IMR-90 (cell line): Measurements from ENCODE around the gene CINP. TPM values are rescaled to one million over a fixed set of nuclear protein-coding genes. Genes with fewer than 3 reads are reported as not detected.

Source experiments
- ATAC-seq: fragments of 200-7000 bp; cut with Tn5 transposase; 2 replicates; pipeline ENCODE4 v1.9.1; 2020; ENCODE audit warnings: low read depth, mild to moderate bottlenecking, moderate library complexity
- BruUV-seq: library from RNA; stranded (reverse); fragments of 400-500 nt; replicated peaks from 2 replicates; lab custom pipeline; 2021; lab: Mats Ljungman, UMichigan
- CTCF ChIA-PET: fragments of 300-600 bp; formaldehyde crosslinking; extraction: SDS; loops from one replicate; lab custom pipeline; 2021; ENCODE audit warnings: antibody characterized with exemption; lab: Yijun Ruan, JAX
- POLR2A ChIA-PET: fragments of 300-600 bp; sonication (Branson Sonifier 250); formaldehyde crosslinking; loops from one replicate; lab custom pipeline; 2022; ENCODE audit warnings: antibody characterized with exemption; ENCODE audit not compliant: unreplicated experiment; lab: Charles Lee
- DNase-seq: peaks from one replicate; pipeline ENCODE4 v3.0.0; 2013
- H2AFZ ChIP-seq: replicated peaks from 2 replicates; pipeline ENCODE3; 2013; ENCODE audit warnings: low read length, mild to moderate bottlenecking; ENCODE audit not compliant: poor library complexity
- H2AK5ac ChIP-seq: 2 replicates; pipeline ENCODE4 v1.6.1; 2013; ENCODE audit warnings: low read depth, low read length, inconsistent platforms
- H2AK9ac ChIP-seq: replicated peaks from 2 replicates; pipeline ENCODE3; 2013; ENCODE audit warnings: mild to moderate bottlenecking, low read depth, low read length, moderate library complexity; ENCODE audit not compliant: poor library complexity
- H2BK120ac ChIP-seq: 2 replicates; pipeline ENCODE4 v1.6.1; 2013; ENCODE audit warnings: low read depth, low read length, inconsistent platforms
- H2BK15ac ChIP-seq: 3 replicates; pipeline ENCODE4 v1.6.1; 2013; ENCODE audit warnings: low read depth, low read length, inconsistent platforms
- H2BK20ac ChIP-seq: 2 replicates; pipeline ENCODE4 v1.6.1; 2013; ENCODE audit warnings: low read depth, mild to moderate bottlenecking, inconsistent platforms, low read length, moderate library complexity
- H2BK5ac ChIP-seq: 2 replicates; pipeline ENCODE4 v1.6.1; 2013; ENCODE audit warnings: mild to moderate bottlenecking, low read depth, low read length, inconsistent platforms; ENCODE audit not compliant: poor library complexity, severe bottlenecking
- H3K14ac ChIP-seq: replicated peaks from 2 replicates; pipeline ENCODE4 v1.6.1; 2013; ENCODE audit warnings: low read depth, low read length, inconsistent platforms
- H3K18ac ChIP-seq: 2 replicates; pipeline ENCODE4 v1.6.1; 2013; ENCODE audit warnings: low read depth, low read length, control low read depth
- H3K23ac ChIP-seq: 2 replicates; pipeline ENCODE4 v1.6.1; 2013; ENCODE audit warnings: low read depth, low read length, inconsistent platforms
- H3K27ac ChIP-seq: 2 replicates; pipeline ENCODE4 v1.5.1; 2013; ENCODE audit warnings: mild to moderate bottlenecking, control low read depth, low read length; ENCODE audit not compliant: insufficient read depth
- H3K27me3 ChIP-seq: 2 replicates; pipeline ENCODE4 v1.6.1; 2013; ENCODE audit warnings: low read length; ENCODE audit not compliant: control insufficient read depth, insufficient read depth
- H3K36me3 ChIP-seq: 2 replicates; pipeline ENCODE4 v1.6.1; 2013; ENCODE audit warnings: low read length, mixed read lengths; ENCODE audit not compliant: control insufficient read depth, insufficient read depth
- H3K4ac ChIP-seq: 2 replicates; pipeline ENCODE4 v1.6.1; 2013; ENCODE audit warnings: low read depth, low read length, inconsistent platforms
- H3K4me1 ChIP-seq: 2 replicates; pipeline ENCODE4 v1.6.1; 2013; ENCODE audit warnings: low read length, mixed read lengths; ENCODE audit not compliant: control insufficient read depth, insufficient read depth
- H3K4me2 ChIP-seq: 2 replicates; pipeline ENCODE4 v1.6.1; 2013; ENCODE audit warnings: low read depth, mild to moderate bottlenecking, control low read depth, low read length, moderate library complexity
- H3K4me3 ChIP-seq: 2 replicates; pipeline ENCODE4 v1.5.1; 2013; ENCODE audit warnings: low read depth, mild to moderate bottlenecking, control low read depth, low read length, moderate library complexity; ENCODE audit not compliant: insufficient read depth
- H3K56ac ChIP-seq: 2 replicates; pipeline ENCODE4 v1.6.1; 2013; ENCODE audit warnings: low read length, inconsistent platforms; ENCODE audit not compliant: insufficient read depth; ENCODE audit errors: extremely low read depth
- H3K79me1 ChIP-seq, 2 experiments: 2 replicates each; pipeline ENCODE4 v1.6.1; 2013; ENCODE audit warnings: low read length in 2 of 2, inconsistent platforms in 1 of 2, low read depth in 1 of 2
- H3K9ac ChIP-seq: 2 replicates; pipeline ENCODE4 v1.6.1; 2013; ENCODE audit warnings: low read depth, low read length, control low read depth
- H3K9me1 ChIP-seq: 2 replicates; pipeline ENCODE4 v1.6.1; 2013; ENCODE audit warnings: low read length, inconsistent platforms; ENCODE audit not compliant: insufficient read depth
- H3K9me3 ChIP-seq: 2 replicates; pipeline ENCODE4 v1.6.1; 2013; ENCODE audit warnings: low read length; ENCODE audit not compliant: control insufficient read depth, insufficient read depth
- H4K20me1 ChIP-seq: 2 replicates; pipeline ENCODE4 v1.6.1; 2013; ENCODE audit warnings: low read length, inconsistent platforms; ENCODE audit not compliant: insufficient read depth
- H4K5ac ChIP-seq: 2 replicates; pipeline ENCODE4 v1.6.1; 2013; ENCODE audit warnings: mild to moderate bottlenecking, low read depth, low read length, control low read depth
- H4K8ac ChIP-seq, 2 experiments: 2 replicates each; pipeline ENCODE4 v1.6.1; 2013; ENCODE audit warnings: low read depth in 2 of 2, low read length in 2 of 2, control low read depth in 1 of 2, inconsistent platforms in 1 of 2
- H4K91ac ChIP-seq: 2 replicates; pipeline ENCODE4 v1.6.1; 2013; ENCODE audit warnings: low read depth, low read length, inconsistent platforms; ENCODE audit not compliant: insufficient read depth
- BHLHE40 ChIP-seq: fragments of 150-350 bp; IDR thresholded peaks from 2 replicates; pipeline ENCODE4 v1.6.1; 2016; ENCODE audit warnings: mild to moderate bottlenecking, low read depth, low read length
- FOS ChIP-seq: fragments of 150-350 bp; IDR thresholded peaks from 2 replicates; pipeline ENCODE4 v1.6.1; 2016; ENCODE audit warnings: low read depth, low read length
- NFE2L2 ChIP-seq: fragments of 150-350 bp; IDR thresholded peaks from 2 replicates; pipeline ENCODE4 v1.6.1; 2016; ENCODE audit warnings: low read depth, mild to moderate bottlenecking, low read length
- RAD21 ChIP-seq: IDR thresholded peaks from 2 replicates; pipeline ENCODE4 v1.6.1; 2012; ENCODE audit warnings: low read length, improper control_type of control experiment
- RCOR1 ChIP-seq: IDR thresholded peaks from 2 replicates; pipeline ENCODE4 v1.6.1; 2012; ENCODE audit warnings: mild to moderate bottlenecking, low read length, improper control_type of control experiment; ENCODE audit not compliant: insufficient replicate concordance
- SMC3 ChIP-seq: fragments of 150-350 bp; IDR thresholded peaks from 2 replicates; pipeline ENCODE4 v1.6.1; 2016; ENCODE audit warnings: low read depth, mild to moderate bottlenecking, antibody characterized with exemption, low read length, moderate library complexity
- dilution Hi-C: fragments of 300-500 bp; cut with HindIII; formaldehyde crosslinking; loops from one replicate; pipeline ENCODE4 v1.14.3; 2018; ENCODE audit warnings: low sequenced_read_pairs; ENCODE audit not compliant: unreplicated experiment
- in situ Hi-C: fragments of 300-500 bp; cut with MboI; formaldehyde crosslinking; loops from 3 replicates; pipeline ENCODE4 v1.14.3; 2019; ENCODE audit warnings: low sequenced_read_pairs, inconsistent platforms, mixed read lengths
- intact Hi-C: fragments of 100-400 bp; cut with micrococcal nuclease; formaldehyde crosslinking; loops from 2 replicates; pipeline ENCODE4 v1.10.0; 2022
- polyA plus RNA-seq, 3 experiments: library from polyadenylated mRNA; depleted of rRNA; stranded (reverse); fragments of >200 nt; gene quantifications; 2 replicates each; pipeline ENCODE4 v1.2.3, GENCODE V29; 2012; ENCODE audit warnings: low replicate concordance in 1 of 3
- total RNA-seq: library from RNA; depleted of rRNA; stranded (reverse); fragments of >200 nt; gene quantifications from 2 replicates; pipeline ENCODE4 v1.2.3, GENCODE V29; 2012
- TF ChIP-seq, protein P1 (sequence below): fragments of 150-350 bp; IDR thresholded peaks from 2 replicates; pipeline ENCODE4 v1.6.1; 2017; ENCODE audit warnings: mild to moderate bottlenecking, antibody characterized with exemption, low read length, low read depth

Gene CINP
- total and polyA plus RNA-seq, 2 of the 4 experiments (the other 2 are of a cell fraction): 41.9 to 56.4 TPM

DNA sequence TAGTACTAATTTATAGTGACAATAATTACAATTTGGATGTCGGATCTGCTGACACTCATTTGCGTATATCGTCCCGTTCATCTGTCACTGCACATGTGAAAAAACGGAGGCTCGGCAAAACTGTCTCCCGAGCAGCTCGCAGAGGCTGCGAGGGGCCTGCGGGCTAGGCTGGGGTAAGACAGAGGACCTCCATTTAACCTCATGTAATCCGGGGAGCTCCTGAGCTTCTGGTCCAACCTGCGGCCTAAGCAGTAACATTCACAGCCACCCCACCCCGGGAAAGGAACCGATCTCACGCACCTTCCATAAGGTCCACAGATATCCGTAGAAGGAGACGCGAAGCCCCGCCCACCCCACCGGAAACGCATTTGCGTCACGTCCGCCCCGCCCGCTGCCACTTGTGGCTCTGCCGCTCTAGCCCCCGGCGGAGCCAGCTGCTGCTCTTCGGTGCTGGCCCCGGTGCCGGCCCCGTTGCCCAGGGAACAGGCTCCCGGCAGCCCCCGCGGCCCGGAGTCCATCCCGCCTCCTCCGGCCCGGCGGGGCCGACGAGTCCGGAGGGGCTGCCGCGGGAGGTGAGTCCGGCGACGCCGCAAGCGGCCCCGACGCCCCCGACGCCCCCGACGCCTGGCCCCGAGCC lies at the start of gene CINP, which contains the start of gene TECPR2 (continued):
- TF ChIP-seq RAD21 (no peak), RCOR1 (no peak), FOS (no peak), SMC3 (no peak)

DNA sequence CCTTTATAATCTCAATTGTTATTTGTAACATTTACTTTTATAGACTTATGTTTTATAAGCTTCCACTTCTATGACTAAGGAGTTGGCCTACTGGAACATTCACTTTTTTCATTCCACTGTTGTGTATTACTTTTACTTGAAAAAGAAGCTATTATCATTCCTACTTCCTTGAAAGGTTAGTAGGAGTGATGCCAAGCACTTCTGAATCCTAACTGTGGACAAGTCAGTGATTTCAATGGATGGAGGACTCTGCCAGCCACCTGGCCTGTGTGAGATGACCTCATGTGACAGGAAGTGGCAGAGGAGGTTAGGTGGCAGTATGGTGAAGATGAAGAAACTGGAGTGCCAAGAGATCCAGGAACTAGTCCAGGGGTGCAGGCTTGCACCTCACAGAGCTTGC lies 46.0 kb upstream of the CINP start:
- POLR2A ChIA-PET: no interaction called here
- H3K14ac ChIP-seq: no peak overlapping the region

More for the DNA sequence above, 46.0 kb upstream of the CINP start:
- Histone ChIP-seq H2BK5ac (no peak overlapping the region), H3K56ac (no peak overlapping the region), H4K20me1 (no peaks in the 10 kb centered on the region), H4K5ac (no peak overlapping the region), H2AK5ac (no peak overlapping the region), H3K9me3 (no peaks in the 10 kb centered on the region), H4K8ac (no peak overlapping the region), H3K9me1 (0 out of 2 replicates have a peak, but pooled peaks cover 4% of the 10 kb centered on the region), H2BK15ac (no peak overlapping the region), H3K9ac (no peak overlapping the region), H3K79me1 (no peaks in the 10 kb centered on the region), H3K23ac (no peak overlapping the region), H3K27ac (no peak overlapping the region), H2AK9ac (no peak overlapping the region), H3K4me3 (no peak overlapping the region), H2BK120ac (no peak overlapping the region), H3K4ac (no peak overlapping the region), H3K36me3 (peaks cover 5% of the 10 kb centered on the region), H3K4me1 (no peaks in the 10 kb centered on the region), H2BK20ac (no peak overlapping the region), H3K4me2 (no peak overlapping the region), H2AFZ (no peak overlapping the region), H3K18ac (no peak overlapping the region), H4K91ac (no peak overlapping the region), H3K27me3 (no peaks in the 10 kb centered on the region)
- intact Hi-C loops: no loop called here
- BruUV-seq: no TSS peak
- in situ Hi-C loops: no loop called here
- dilution Hi-C loops: no loop called here
- CTCF ChIA-PET: interaction anchor here (0.5 kb wide), 1 partner anchor 303 kb away, joined by 4 read pairs; no protein-coding TSS in a partner anchor
- ATAC-seq (no peak), DNase-seq (peak; percentile 7)
- TF ChIP-seq BHLHE40 (no peak), NFE2L2 (no peak), SMC3 (no peak)
- TF ChIP-seq, protein P1, sequence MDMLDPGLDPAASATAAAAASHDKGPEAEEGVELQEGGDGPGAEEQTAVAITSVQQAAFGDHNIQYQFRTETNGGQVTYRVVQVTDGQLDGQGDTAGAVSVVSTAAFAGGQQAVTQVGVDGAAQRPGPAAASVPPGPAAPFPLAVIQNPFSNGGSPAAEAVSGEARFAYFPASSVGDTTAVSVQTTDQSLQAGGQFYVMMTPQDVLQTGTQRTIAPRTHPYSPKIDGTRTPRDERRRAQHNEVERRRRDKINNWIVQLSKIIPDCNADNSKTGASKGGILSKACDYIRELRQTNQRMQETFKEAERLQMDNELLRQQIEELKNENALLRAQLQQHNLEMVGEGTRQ: no peak
